Panc1 (cell line): ENCODE measurements around the gene FBXW12. TPM values are rescaled to one million over a fixed set of nuclear protein-coding genes. Genes with fewer than 3 reads are reported as not detected.

Experiments
- ATAC-seq: fragments of 200-7000 bp; cut with Tn5 transposase; 2 replicates; pipeline ENCODE4 v1.9.1; 2020; ENCODE audit warnings: mild to moderate bottlenecking, moderate library complexity
- BruUV-seq: library from RNA; stranded (reverse); fragments of 400-500 nt; replicated peaks from 2 replicates; lab custom pipeline; 2021; lab: Mats Ljungman, UMichigan
- CTCF ChIA-PET: fragments of 300-600 bp; sonication (Branson Sonifier 250); formaldehyde crosslinking; loops from one replicate; lab custom pipeline; 2022; ENCODE audit warnings: antibody characterized with exemption; lab: Charles Lee
- POLR2A ChIA-PET: fragments of 300-600 bp; sonication (Branson Sonifier 250); formaldehyde crosslinking; loops from one replicate; lab custom pipeline; 2022; ENCODE audit warnings: antibody characterized with exemption; lab: Charles Lee
- DNase-seq: peaks from one replicate; pipeline ENCODE4 v3.0.0-alpha.2; 2010; ENCODE audit warnings: low read depth, low spot score
- H3K27ac ChIP-seq: 2 replicates; pipeline ENCODE4 v1.5.1; 2011; ENCODE audit warnings: mild to moderate bottlenecking, low read length, inconsistent platforms
- H3K27me3 ChIP-seq: fragments of 200-500 bp; sonication (Bioruptor generic); 2 replicates; pipeline ENCODE4 v1.6.0; 2014; ENCODE audit warnings: low read length, inconsistent platforms; ENCODE audit not compliant: control insufficient read depth, insufficient read depth
- H3K36me3 ChIP-seq: fragments of 200-500 bp; sonication (Bioruptor generic); 2 replicates; pipeline ENCODE4 v1.5.1; 2014; ENCODE audit warnings: inconsistent platforms, mild to moderate bottlenecking, low read length, moderate library complexity; ENCODE audit not compliant: control insufficient read depth, insufficient read depth
- H3K4me1 ChIP-seq: 2 replicates; pipeline ENCODE4 v1.5.1; 2011; ENCODE audit warnings: inconsistent platforms, mild to moderate bottlenecking, low read length, moderate library complexity; ENCODE audit not compliant: control insufficient read depth, insufficient read depth
- H3K4me3 ChIP-seq, 2 experiments: 2 replicates each; pipeline ENCODE4 v1.5.1; 2011 to 2012; ENCODE audit warnings: low read depth in 2 of 2, low read length in 2 of 2, mild to moderate bottlenecking in 2 of 2, inconsistent platforms in 1 of 2, moderate library complexity in 1 of 2
- H3K9me3 ChIP-seq: fragments of 200-500 bp; sonication (Bioruptor generic); 2 replicates; pipeline ENCODE4 v1.5.1; 2014; ENCODE audit warnings: low read depth, mild to moderate bottlenecking, inconsistent platforms, low read length, moderate library complexity; ENCODE audit not compliant: control insufficient read depth, insufficient read depth
- CTCF ChIP-seq: fragments of 450-650 bp; IDR thresholded peaks from 2 replicates; pipeline ENCODE4 v1.5.1; 2017; ENCODE audit warnings: mild to moderate bottlenecking
- POLR2AphosphoS5 ChIP-seq: IDR thresholded peaks from 2 replicates; pipeline ENCODE4 v1.6.1; 2012; ENCODE audit warnings: mild to moderate bottlenecking, low read depth, low read length, moderate library complexity
- REST ChIP-seq, 2 experiments: IDR thresholded peaks; 2 replicates each; pipeline ENCODE4 v1.6.1; 2011 to 2012; ENCODE audit warnings: low read depth in 2 of 2, control low read depth in 1 of 2, low read length in 1 of 2, mild to moderate bottlenecking in 1 of 2, moderate library complexity in 1 of 2; ENCODE audit not compliant: insufficient read depth in 1 of 2
- SIN3A ChIP-seq: IDR thresholded peaks from 2 replicates; pipeline ENCODE4 v1.6.1; 2012; ENCODE audit warnings: low read depth, mild to moderate bottlenecking, low read length, moderate library complexity, borderline replicate concordance; ENCODE audit not compliant: insufficient read depth
- TCF7L2 ChIP-seq: IDR thresholded peaks from 2 replicates; pipeline ENCODE4 v1.6.1; 2011; ENCODE audit warnings: mild to moderate bottlenecking, low read depth, low read length, inconsistent platforms
- in situ Hi-C: cut with HindIII; loops from 2 replicates; pipeline ENCODE4 v1.10.0; 2016; ENCODE audit warnings: low sequenced_read_pairs, low pct_unique_long_range_greater_than_20kb
- intact Hi-C: fragments of 100-400 bp; cut with micrococcal nuclease; formaldehyde crosslinking; loops from one replicate; pipeline ENCODE4 v1.10.0; 2022; ENCODE audit not compliant: unreplicated experiment
- total RNA-seq: library from RNA; stranded (reverse); gene quantifications from one replicate; pipeline ENCODE4 v1.2.1, GENCODE V29; 2021; ENCODE audit not compliant: unreplicated experiment

FBXW12 gene
- total RNA-seq, 1 experiment from 2014 or later, result not detected

- CTCF ChIA-PET, result no interaction called here
- H3K36me3 ChIP-seq, result no peaks in the 10 kb centered on the region
- BruUV-seq, result no TSS peak
- intact Hi-C loops (no loop called here), in situ Hi-C loops (no loop called here)
- no peaks in the 10 kb centered on the region for H3K9me3 ChIP-seq
- H3K4me1 ChIP-seq, result no peaks in the 10 kb centered on the region
- POLR2A ChIA-PET, result no interaction called here
- DNase-seq (no peak), ATAC-seq (no peak)
- H3K27ac ChIP-seq, result no peak overlapping the region
- H3K27me3 ChIP-seq, result no peaks in the 10 kb centered on the region
- TF ChIP-seq CTCF (no peak), SIN3A (no peak), POLR2AphosphoS5 (no peak), REST (IDR thresholded peaks at IDR 0.05; ENCODE audit: insufficient read depth in 1 of 2, low read depth in 2 of 2, low read length in 1 of 2) (no peak)
- no peak overlapping the region for H3K4me3 ChIP-seq
These were observed 33.4 kb upstream of the FBXW12 start for GRCh38 chr3:48338635-48339034.

- no peak for TF ChIP-seq TCF7L2
- Histone ChIP-seq H3K4me3 (no peak overlapping the region), H3K36me3 (no peaks in the 10 kb centered on the region), H3K27me3 (no peaks in the 10 kb centered on the region), H3K4me1 (no peaks in the 10 kb centered on the region), H3K27ac (no peak overlapping the region), H3K9me3 (no peaks in the 10 kb centered on the region)
- ChIA-PET CTCF (no interaction called here), POLR2A (interaction anchor here (0.6 kb wide), 1 partner anchor 103 kb away, joined by 5 read pairs; the partner anchor contains the start of gene ATRIP)
- no TSS peak for BruUV-seq
- DNase-seq (no peak), ATAC-seq (no peak)
- intact Hi-C loops (no loop called here), in situ Hi-C loops (no loop called here)
These were observed 28.6 kb upstream of the FBXW12 start for GRCh38 chr3:48343432-48343831.

- in situ Hi-C loops (no loop called here), intact Hi-C loops (no loop called here)
- Histone ChIP-seq H3K4me3 (no peak overlapping the region), H3K9me3 (no peaks in the 10 kb centered on the region), H3K4me1 (no peaks in the 10 kb centered on the region), H3K36me3 (no peaks in the 10 kb centered on the region), H3K27ac (no peak overlapping the region), H3K27me3 (no peaks in the 10 kb centered on the region)
- no TSS peak for BruUV-seq
- no peak for TF ChIP-seq TCF7L2
- no peak for TF ChIP-seq POLR2AphosphoS5
- no peak for TF ChIP-seq CTCF
- TF ChIP-seq SIN3A, result no peak
- no peak for TF ChIP-seq REST (IDR thresholded peaks at IDR 0.05; ENCODE audit: insufficient read depth in 1 of 2, low read depth in 2 of 2, low read length in 1 of 2)
- no peak for DNase-seq
- POLR2A ChIA-PET, result no interaction called here
- no peak for ATAC-seq
- CTCF ChIA-PET, result no interaction called here
These were observed 27.0 kb upstream of the FBXW12 start for GRCh38 chr3:48344867-48345507.
